Uterus (tissue), 2 donors: ENCODE data around the gene CMKLR1.

ENCODE experiments used
- POLR2A ChIP-seq, 2 donors: fragments of 450-650 bp; IDR thresholded peaks; one replicate each; pipeline ENCODE4 v1.6.1; 2016; ENCODE audit warnings: antibody characterized with exemption in 2 of 2, mild to moderate bottlenecking in 1 of 2, moderate library complexity in 1 of 2
- TF ChIP-seq, protein P1 (sequence below), 4 experiments: fragments of 200-600 bp in 2 of 4; fragments of 450-650 bp in 2 of 4; sonication (generic) in 2 of 4; IDR thresholded peaks; one replicate each; pipeline ENCODE4 v1.5.1; 2016 to 2019; ENCODE audit warnings: antibody characterized with exemption in 4 of 4, mild to moderate bottlenecking in 2 of 4, moderate library complexity in 1 of 4

DNA sequence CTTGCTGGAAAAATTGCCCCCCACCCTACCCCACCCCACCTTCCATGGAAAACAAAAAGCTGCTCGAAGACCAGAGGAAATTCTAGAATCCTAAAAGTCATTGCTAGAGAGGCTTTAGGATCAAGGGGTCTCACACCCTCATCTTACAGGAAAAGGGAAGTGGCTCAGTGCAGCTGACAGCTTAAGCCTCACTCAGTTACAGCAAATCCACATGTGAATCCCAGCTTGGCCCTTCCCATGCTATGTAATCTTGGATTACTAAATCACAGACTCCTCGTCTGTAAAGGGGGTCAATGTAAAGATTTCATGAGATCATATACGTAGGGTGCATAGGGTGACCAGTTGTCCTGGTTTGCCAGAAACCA lies 25.9 kb downstream of the CMKLR1 start:
- TF ChIP-seq, protein P1, sequence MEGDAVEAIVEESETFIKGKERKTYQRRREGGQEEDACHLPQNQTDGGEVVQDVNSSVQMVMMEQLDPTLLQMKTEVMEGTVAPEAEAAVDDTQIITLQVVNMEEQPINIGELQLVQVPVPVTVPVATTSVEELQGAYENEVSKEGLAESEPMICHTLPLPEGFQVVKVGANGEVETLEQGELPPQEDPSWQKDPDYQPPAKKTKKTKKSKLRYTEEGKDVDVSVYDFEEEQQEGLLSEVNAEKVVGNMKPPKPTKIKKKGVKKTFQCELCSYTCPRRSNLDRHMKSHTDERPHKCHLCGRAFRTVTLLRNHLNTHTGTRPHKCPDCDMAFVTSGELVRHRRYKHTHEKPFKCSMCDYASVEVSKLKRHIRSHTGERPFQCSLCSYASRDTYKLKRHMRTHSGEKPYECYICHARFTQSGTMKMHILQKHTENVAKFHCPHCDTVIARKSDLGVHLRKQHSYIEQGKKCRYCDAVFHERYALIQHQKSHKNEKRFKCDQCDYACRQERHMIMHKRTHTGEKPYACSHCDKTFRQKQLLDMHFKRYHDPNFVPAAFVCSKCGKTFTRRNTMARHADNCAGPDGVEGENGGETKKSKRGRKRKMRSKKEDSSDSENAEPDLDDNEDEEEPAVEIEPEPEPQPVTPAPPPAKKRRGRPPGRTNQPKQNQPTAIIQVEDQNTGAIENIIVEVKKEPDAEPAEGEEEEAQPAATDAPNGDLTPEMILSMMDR (IDR thresholded peaks at IDR 0.05), result no peak
- no peak for TF ChIP-seq POLR2A (IDR thresholded peaks at IDR 0.05)
